A673 (cell line): ENCODE measurements around the gene CHID1.

Source experiments
- CTCF ChIP-seq: fragments of 300-800, 200-600 bp; sonication (generic); conservative IDR thresholded peaks from 2 replicates; pipeline ENCODE4 v1.5.1; 2017; ENCODE audit warnings: low read depth, mild to moderate bottlenecking, antibody characterized with exemption, low read length, moderate library complexity, mixed read lengths
- EZH2 ChIP-seq: fragments of 200-600 bp; sonication (generic); IDR thresholded peaks from 2 replicates; pipeline ENCODE4 v1.6.1; 2017; ENCODE audit warnings: borderline replicate concordance, low read depth, mild to moderate bottlenecking, mixed read lengths, antibody characterized with exemption, low read length; ENCODE audit not compliant: poor library complexity, severe bottlenecking

GRCh38 chr11:955154-956063 is 44.8 kb upstream of the CHID1 start:
- TF ChIP-seq CTCF (no peak), EZH2 (no peak)
